B cell (primary cell): ENCODE data around the gene C1orf226.

ENCODE experiments used
- EZH2 ChIP-seq: IDR thresholded peaks from 2 replicates; pipeline ENCODE4 v1.6.1; 2012; ENCODE audit warnings: borderline replicate concordance, low read depth, mild to moderate bottlenecking, moderate library complexity, low read length; ENCODE audit not compliant: insufficient read depth, poor library complexity, severe bottlenecking
- TF ChIP-seq, protein P1 (sequence below): fragments of 200-600 bp; IDR thresholded peaks from one replicate; pipeline ENCODE4 v1.8.0; 2022; ENCODE audit warnings: antibody characterized with exemption, mild to moderate bottlenecking

DNA sequence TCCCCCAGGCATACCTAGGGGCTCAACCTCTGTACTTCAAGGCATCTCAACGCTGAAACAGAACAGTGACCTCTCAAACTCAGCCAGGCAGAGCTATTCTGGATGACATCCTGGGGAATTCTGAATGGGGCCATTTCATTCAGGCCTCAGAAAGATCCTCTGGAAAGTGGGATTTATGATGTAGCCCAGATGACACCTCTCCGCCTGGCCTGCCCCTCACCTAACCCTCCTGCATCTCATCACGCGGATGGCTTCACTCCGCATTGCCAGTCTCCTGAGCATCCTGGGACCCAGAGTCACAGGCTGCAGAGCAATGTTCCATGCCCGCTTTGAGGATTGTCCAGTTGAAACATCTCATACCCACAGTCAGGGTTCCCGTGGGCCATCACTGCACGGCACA lies 6.1 kb upstream of the C1orf226 start:
- TF ChIP-seq, protein P1, sequence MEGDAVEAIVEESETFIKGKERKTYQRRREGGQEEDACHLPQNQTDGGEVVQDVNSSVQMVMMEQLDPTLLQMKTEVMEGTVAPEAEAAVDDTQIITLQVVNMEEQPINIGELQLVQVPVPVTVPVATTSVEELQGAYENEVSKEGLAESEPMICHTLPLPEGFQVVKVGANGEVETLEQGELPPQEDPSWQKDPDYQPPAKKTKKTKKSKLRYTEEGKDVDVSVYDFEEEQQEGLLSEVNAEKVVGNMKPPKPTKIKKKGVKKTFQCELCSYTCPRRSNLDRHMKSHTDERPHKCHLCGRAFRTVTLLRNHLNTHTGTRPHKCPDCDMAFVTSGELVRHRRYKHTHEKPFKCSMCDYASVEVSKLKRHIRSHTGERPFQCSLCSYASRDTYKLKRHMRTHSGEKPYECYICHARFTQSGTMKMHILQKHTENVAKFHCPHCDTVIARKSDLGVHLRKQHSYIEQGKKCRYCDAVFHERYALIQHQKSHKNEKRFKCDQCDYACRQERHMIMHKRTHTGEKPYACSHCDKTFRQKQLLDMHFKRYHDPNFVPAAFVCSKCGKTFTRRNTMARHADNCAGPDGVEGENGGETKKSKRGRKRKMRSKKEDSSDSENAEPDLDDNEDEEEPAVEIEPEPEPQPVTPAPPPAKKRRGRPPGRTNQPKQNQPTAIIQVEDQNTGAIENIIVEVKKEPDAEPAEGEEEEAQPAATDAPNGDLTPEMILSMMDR: no peak
- no peak for TF ChIP-seq EZH2
